Measurements from ENCODE around the gene ZFYVE19.

Gene ZFYVE19, protein sequence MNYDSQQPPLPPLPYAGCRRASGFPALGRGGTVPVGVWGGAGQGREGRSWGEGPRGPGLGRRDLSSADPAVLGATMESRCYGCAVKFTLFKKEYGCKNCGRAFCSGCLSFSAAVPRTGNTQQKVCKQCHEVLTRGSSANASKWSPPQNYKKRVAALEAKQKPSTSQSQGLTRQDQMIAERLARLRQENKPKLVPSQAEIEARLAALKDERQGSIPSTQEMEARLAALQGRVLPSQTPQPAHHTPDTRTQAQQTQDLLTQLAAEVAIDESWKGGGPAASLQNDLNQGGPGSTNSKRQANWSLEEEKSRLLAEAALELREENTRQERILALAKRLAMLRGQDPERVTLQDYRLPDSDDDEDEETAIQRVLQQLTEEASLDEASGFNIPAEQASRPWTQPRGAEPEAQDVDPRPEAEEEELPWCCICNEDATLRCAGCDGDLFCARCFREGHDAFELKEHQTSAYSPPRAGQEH

DNA sequence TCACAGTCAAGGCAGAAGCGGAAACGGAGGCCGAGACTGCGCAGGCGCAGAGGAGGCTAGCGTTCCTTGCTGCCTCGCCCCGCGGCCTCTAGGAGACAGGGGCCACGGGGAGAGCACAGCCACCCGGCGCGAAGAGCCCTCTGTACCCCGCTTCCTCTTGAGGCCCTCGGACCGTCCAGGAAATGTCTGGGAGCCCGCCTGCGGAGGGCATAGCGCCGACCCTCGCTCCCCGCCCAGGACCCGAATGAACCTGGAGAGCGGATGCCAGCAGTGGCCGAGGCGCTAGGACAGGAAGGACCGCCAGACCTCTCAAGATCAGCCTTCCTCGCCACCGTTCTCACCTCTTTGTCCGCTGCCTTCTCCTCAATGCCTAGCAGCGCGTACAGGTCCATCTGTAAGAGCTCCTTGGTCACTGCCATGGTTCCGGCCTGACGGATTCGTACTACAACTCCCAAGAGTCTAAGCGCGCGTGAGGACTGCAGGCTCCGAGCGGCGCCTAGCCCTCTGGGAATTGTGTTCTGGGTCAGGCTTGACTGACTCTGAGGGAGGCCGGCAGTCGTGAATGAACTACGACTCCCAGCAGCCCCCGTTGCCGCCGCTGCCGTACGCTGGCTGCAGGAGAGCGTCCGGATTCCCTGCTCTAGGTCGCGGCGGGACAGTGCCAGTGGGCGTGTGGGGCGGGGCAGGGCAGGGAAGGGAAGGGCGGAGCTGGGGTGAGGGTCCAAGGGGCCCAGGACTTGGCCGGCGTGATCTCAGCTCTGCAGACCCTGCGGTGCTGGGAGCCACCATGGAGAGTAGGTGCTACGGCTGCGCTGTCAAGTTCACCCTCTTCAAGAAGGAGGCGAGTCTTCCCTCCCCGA is at the start of gene ZFYVE19, which contains the start of gene DNAJC17:
TSS of gene ZFYVE19 (plus strand) at position 62 of the 860 bp plus-strand sequence. CDS start at position 563, 501 bp downstream.
TSS of gene DNAJC17 (minus strand) at position 446 of the 860 bp plus-strand sequence. CDS start at position 419, 27 bp downstream.
- DNase-seq = peak; percentile 84 to 89

DNA sequence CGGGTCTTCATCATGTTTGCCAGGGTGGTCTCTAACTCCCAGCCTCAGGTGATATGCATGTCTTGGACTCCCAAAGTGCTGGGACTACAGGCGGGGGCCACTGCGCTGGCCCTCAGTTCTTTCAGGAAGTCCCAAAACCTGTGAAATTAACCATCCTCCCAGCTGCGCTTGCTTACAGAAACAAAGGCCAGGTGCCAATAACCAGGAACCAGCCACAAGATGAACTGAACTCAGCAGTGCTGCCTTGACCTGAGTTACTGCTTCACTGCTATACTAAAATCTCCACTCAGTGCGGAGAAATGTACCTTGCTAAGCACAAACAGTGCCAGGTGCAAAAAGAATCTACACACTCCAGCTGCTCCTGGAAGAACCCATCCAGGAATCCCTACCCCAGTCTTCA is 46.9 kb upstream of the ZFYVE19 start:
- no peak for DNase-seq

DNA sequence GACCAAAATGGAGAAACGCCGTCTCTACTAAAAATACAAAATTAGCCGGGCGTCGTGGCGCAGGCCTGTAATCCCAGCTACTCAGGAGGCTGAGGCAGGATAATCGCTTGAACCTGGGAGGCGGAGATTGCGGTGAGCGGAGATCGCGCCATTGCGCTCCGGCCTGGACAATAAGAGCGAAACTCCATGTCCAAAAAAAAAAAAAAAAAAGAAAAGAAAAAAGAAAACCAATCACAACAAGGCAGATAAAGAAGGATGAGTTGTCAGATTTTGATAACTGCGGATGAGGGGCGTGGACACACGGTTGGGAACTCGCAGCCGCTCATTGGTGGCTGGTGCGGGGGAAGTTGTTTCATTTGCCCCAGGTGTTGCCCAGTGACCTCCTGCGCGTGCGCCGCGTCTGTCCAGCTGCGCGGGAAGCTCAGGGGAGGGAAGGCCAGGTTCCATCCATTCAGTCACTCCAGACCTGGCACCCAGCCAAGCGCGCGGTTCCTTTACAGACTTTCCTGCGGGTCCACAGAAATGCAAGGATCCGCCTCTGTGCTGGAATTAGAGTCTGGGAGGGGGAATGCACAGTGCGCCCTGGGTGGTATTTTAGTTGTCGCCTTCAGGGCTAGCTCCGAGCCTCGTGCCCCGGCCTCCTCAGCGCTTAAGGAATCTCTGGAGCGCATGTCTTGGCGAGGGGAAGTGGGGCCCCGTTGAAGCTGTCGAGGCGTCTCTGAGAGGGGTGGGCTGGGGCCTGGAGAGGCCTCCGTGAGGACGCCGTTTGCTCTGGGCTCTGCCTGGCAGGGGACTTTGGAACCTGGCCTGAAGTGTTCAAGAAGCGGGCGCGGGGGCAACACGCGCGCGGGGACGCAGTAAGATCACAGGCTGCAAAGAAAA is 43.7 kb upstream of the ZFYVE19 start:
- DNase-seq = no peak

DNA sequence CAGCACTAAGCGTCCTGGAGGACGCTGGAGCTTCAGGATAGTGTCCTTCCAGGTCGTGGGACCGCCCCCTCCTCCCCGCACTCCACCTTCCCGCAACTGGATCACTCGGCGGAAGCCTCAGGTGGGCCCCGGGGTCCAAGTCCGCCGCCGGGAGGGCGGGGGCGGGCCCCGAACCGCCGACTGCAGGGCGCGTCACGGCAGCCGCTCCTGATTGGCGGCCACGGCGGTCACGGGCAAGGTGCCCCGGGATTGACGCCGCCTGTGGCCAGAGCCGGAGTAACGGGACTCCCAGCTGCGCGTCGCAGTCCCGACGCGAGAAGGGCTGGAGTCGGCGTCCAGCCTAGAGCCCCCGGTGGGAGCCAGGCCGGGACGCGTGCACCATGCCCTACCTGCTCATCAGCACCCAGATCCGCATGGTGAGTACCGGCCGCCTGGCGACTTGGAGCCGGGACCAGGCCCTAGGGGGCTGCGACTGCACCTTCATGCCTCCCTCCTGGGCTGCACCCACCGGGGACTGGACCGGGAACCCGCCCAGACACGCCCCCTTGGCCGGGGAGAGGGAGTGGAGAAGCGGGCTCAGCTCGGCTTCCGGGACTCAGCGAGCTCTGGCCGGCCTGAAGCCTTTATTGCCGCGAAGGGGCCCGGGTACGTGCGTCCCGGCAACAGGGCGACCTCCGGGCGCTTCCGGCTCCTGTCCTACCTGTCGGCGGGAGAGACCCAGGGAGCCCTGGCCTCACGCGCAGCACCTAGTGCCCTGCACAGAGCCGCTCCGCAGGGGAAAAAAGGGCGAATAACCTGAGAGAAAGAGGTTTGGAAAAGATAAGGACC is 42.9 kb upstream of the ZFYVE19 start, which contains the start of gene GCHFR:
TSS of gene GCHFR (plus strand) at position 268 of the 828 bp plus-strand sequence. CDS start at position 381, 113 bp downstream.
- no peak for DNase-seq

DNA sequence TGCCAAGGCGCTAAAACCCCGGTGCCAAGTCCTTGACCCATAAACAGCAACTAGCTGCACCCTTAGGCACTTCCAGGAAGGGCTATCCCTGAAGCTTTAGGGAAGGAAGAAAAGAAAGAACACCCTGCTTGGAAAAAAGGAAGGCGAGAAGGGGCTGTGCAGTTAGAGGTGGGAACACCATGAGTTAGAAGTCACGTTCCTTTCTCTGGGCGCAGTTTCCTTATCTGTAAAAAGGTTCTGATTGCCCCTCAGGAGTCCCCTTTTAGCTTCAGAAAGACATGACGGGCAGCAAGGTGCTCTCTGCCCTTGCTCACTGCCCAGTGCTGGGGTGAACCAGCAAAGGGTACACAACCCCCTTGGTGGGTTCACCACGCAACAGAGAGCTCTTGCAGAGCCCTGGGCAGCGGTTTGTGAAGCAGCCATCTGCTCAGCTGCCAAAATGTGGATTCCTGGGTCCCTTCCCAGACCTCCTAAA is 42.2 kb upstream of the ZFYVE19 start:
- no peak for DNase-seq

DNA sequence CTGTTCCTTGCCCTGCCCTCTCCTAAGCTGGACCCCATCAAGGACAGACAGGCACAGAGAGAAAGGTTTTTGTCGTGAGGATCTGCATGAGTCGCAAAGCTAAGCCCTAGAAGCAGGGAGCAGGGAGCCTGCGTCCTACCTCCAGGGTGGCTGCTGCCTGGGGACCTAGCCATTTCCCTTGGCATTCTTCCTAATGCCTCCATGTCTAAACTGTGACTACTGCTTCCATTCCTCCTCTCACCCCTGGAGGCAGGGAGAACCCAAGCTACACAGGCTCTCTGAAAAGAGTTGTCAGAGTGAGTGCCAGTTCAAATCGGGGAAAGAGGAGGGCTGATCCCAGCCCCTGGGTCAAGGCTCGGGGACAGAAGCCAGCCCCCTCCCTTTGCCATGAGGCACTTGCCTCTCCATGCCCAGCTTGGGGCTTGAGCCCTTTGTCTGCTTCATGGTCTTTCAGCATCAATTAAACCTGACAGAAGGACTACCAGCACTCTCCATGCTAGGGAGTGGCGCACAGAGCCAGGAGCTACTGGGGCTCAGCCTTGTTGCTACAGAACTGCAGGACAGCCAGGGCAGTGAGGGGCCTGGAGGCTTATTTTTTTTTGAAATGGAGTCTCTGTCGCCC is 40.6 kb upstream of the ZFYVE19 start:
- DNase-seq = no peak

DNA sequence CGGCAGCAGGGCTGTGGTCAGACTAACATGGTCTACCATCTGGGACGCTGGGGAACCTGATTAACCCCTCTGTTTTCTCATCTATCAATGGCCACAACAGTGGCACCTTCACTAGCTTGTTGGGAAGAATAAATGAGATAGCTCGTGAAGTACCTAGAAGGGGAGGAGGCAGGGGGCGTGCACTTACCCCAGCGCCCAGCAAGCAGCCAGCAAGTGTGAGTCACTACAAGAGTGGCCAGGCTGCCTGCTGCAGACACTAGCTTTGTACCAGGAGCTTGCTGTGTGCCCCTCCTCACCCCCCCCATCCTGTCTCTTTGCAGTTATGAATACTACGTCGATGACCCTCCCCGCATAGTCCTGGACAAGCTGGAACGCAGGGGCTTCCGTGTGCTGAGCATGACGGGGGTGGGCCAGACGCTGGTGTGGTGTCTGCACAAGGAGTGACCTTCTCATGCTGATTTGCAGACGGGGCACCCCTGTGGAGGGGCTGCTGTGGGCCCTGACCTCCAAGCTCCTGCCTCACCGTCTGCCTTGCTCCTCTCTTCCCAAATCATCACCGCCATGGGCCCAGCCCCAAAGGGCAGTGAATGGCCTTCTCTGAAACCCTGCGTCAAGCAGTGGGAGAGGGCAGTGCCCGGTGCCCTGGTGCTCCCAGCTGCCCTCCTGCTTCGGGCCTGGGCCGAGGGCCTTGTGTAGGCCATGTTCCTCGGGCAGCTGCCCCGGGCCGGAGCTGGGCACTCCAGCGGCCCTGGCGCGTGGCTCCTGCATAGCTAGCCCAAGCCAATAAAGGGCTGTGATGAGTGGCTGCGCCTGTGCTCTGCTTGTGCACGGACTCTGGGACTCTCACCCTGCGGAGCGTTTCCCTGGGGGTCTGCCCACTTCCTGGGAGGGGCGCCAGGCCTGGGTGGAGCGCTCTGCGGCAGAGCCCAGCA is 39.7 kb upstream of the ZFYVE19 start:
- no peak for DNase-seq

DNA sequence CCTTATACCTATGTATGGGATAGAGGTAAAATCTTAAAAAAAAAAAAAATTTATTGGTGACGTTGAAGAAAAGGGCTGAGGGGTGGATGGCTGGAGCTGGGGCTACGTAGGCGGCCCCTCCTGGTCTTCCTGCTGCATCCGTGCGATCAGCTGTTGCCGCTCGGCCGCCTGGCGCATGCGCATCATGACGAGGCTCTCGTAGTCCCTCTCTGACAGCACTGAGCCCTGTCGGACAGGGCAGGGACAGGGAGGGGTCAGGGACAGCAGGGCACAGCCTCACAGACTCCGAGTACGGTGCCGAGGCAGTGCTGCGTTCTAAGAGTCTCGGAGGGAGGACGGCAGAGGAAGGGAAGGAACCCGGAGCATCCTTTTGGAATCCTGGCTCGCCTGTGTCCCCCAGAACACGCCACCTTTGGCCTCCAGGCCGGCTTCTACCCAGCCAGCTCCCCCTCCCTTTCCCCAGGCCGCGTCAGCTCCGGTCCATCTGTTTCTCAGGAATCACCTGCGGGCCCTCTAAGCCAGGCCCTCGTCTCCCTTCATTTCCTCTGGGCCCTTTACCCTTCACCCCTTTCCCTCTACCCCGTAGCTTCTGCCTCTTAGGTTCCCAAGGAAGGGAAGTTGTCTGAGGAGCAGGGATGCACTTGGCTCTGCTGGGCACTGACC is 38.9 kb upstream of the ZFYVE19 start:
- DNase-seq = no peak

DNA sequence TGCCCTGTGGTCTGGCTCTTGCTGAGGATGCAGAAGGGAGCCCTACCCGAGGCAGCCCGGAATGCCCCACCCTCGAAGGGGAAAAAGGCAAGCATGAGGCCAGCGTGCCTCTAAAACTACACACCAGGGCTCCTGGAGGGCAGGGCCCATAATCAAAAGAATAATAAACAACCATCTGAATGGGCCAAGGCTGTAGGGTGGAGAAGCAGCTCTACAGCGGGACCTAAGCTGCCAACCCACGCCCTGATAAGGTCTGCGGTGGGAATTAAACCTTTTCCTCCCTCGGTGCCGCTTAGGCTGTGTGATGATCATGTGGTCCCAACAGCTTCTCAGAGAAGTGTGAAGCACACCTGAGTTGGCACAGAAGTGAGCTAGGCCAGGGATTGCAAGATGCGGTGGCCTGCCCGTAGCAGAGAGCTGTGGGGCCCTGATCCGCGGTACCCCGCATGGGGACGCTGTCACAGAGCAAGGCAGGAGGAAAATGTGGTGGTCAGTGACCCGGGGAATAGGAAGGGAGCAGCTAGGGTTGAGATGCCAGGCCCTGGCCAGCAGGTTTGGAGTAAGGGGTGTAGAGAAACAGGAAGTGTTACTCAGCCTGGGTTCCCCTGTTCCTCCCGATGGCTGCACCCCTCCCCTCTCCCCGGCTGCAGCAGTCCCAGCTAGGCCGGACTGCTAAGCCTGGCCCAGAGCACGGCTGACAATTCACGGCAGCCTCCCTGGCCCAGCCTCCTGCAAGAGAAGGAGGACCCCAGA is 38.2 kb upstream of the ZFYVE19 start:
- no peak for DNase-seq

DNA sequence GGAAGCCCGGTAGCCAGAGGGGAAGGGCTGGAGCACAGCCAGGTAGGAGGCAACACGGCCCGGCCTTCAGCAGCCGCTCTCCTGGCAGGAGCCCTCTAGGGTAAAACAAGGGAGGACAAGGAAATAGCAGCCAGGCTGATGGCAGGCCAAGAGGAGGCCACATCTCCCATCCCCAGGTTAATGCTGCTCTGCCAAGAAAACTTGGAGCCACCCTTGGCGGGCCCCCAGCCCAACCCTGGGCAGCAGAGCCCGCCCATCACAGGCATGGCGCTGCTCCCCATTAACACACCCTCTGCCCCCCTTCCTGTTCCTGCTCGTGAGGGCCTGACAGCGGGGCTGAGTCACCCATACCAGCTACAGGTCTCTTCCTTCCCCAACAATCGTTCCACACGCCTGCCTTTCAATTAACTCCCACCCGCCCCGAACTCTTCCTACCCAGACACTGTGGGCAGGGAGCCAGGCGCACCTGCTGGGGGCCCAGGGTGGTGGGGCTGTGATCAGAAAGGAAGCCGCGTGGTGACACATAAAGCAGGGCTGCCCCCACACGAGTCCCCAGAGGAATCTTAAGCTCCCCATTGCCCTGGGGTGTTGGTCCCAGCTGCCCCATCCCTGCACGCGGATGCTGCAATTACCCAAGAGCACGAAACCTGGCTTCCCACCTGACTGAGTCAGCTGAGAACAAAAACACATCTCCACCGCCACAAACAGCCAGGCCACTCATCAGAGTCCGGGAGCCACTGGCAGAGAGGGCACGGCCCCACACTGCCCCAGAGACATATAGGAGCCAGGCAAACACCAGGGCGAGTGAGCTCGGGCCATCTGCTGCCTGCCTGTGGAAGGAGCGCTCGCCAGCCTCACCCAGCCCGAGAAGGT is 37.4 kb upstream of the ZFYVE19 start, which contains the start of gene C15orf62:
TSS of gene C15orf62 (plus strand) at position 707 of the 873 bp plus-strand sequence. CDS start 516 bp downstream, outside the sequence.
- DNase-seq = peak; percentile 63 to 78

DNA sequence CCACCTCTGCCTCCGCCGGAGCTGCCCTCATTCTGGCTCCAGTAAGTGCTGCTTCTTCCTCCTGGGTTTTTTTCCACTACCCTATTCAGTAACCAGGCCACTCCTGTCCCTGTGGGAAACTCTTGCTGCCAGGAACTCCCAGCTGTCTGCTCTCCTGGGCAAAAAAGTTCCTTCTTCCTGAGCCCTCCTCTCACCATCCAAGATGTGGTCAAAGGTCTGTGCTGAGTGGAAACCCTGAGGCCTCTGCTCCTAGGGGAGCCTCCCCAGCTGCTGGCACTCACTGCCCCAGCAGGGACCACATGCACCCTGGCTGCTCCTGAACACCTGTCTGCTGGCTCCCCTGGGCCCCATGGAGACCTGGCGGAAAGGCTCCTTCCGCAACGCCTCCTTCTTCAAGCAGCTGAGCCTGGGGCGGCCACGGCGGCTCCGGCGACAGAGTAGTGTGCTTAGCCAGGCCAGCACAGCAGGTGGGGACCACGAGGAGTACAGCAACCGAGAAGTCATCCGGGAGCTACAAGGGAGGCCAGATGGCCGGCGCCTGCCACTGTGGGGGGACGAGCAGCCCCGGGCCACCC is 36.7 kb upstream of the ZFYVE19 start:
- DNase-seq = no peak

DNA sequence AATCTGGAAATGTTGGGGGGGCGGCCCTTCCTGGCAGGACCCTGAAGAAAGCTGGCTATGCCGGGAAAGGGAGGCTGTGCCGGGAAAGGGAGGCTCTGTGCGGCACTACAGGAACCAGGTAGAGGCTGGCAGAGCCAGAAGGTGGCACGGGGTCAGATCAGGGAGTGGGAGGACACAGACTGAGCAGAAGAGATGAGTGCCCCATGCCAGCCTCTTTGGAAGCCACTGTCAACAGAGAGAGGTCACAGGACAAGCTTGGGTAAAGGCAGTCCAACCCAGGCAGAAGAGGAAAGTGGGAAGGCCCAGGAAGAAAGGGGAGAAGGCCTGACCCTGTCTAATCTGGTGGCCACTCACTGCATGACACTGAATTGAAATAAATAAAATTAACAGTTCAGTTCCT is 35.6 kb upstream of the ZFYVE19 start:
- DNase-seq = no peak

DNA sequence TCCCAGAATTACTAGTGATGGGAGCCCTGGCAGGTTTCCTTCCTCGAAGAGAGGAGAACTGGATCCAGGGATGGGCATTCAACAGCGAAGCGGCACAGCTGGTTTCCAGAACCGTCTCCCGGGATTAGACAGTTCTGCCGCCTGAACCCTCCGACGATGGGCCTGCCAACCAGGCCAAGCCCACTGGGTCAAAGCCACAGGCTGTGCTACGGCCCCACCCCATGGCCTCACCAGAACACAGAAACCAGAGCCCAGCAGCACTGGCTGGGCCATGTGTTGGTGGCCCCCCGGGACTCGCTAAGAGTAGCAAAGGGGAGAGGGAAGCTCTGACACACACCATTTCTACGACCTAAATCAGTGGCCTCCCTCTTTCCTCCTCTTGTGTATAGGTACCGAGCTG is 34.9 kb upstream of the ZFYVE19 start:
- DNase-seq = no peak

DNA sequence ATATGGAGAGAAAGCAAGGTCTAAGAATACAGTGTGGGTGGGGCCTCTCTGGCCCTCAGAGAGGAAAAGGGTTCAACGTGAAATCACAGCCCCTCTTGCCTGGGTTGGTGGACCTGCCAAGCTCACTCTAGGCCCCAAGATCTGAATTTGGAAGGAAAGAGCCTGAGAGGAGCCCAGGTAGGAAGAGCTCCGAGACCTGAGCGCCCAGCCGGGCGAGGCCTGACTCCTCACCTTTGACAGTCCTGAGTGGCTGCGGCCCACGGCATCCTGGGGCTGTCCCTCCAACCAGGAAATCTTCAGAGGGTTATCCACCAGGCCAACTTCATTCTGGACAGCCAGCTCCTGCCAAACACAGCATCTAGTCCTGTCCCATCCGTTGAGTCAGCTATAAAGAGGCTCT is 33.4 kb upstream of the ZFYVE19 start:
- no peak for DNase-seq

DNA sequence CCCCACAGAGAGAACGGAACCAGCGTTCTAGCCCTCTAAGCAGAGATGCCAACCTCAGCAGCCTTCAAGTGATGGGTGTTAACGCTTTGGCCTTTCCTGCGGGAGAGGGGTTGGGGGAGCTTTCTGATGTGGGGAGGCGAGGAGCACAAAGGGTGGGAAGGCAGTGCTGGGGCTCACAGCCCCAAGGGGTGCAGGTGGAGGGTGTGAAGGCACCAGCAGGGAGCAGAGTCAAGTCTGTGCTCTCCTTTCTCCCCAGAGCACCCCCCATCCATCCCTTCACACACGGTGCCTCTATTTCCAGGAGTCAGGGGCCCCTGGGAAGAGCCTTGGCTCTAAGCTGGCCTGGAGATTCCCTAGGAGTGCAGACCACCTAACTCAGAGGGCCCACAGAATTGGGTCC is 33.0 kb upstream of the ZFYVE19 start:
- no peak for DNase-seq

DNA sequence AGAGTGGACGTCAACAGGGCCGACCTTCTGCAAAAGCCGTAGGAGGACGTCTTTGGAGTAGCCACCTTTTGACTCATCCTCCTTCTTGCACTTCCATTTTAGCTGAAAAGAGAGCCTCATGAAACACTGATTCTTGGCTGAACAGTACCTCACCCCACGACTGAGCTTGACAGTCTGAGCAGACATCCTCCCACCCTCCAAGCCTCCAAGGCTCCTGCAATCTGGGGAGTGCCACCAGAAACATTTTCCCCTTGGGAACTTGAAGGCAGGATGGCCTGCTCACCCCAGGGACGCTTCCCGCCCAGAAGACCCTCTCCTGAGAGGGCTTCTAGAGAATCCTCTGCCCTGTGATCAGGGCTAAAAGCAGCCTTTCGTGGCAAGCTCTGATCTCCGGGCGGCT is 31.9 kb upstream of the ZFYVE19 start:
- no peak for DNase-seq

Measured in Kasumi-1 (cell line).